ENCODE measurements around the gene IL19. TPM values are rescaled to one million over a fixed set of nuclear protein-coding genes. Genes with fewer than 3 reads are reported as not detected.

The IL19 gene
- total and polyA plus RNA-seq, 9 of the 15 experiments (the other 6 are each of a cell fraction or from before 2014, with no cell fraction given): not detected

DNA sequence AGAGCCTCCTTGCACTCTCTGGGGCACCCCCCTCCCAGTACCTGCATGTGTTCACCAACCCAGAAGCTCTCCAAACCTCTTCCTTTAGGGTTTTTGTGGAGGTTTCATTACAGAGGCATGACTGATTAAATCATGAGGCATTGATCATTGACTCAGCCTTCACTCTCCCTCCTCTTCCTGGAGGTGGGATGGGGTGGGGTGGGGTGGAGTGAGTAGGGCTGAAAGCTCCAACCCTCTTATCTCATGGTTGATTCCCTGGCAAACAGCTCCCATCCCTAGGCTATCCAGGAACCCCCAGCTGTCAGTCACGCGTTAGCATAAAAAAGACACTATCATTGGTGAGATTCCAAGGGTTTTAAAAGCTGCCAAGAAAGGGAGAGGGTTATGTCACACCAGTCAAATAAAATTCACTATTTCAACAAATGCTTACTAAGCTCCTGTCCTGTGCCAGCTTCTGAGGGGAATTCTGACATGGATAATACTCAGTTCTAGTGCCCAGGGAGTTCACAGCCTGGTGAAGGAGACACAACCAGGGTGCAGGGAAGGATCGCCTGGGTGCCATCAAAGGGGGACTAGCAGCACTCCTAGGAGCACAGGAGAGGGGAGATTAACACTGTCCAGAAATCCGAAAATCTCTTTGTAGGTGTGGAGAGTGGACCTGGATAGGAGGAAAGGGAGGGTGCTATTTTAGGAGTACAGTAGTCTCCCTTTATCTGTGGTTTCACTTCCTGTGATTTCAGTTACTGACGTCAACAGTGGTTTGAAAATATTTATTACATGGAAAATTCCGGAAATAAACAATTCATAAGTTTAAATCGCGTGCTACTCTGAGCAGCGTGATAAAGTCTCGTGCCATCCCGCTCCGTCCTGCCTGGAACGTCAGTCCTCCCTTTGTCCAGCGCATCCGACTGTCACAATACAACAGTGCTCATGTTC is 119.8 kb downstream of the IL19 start (continued):
- TF ChIP-seq, protein P1, sequence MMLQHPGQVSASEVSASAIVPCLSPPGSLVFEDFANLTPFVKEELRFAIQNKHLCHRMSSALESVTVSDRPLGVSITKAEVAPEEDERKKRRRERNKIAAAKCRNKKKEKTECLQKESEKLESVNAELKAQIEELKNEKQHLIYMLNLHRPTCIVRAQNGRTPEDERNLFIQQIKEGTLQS (IDR thresholded peaks at IDR 0.05): peak; percentile 18; the same call in 1 of the 2 replicates
- TF ChIP-seq, protein P1 (CRISPR knock-in tag; conservative IDR thresholded peaks at IDR 0.05): no peak
- TF ChIP-seq, protein P2, sequence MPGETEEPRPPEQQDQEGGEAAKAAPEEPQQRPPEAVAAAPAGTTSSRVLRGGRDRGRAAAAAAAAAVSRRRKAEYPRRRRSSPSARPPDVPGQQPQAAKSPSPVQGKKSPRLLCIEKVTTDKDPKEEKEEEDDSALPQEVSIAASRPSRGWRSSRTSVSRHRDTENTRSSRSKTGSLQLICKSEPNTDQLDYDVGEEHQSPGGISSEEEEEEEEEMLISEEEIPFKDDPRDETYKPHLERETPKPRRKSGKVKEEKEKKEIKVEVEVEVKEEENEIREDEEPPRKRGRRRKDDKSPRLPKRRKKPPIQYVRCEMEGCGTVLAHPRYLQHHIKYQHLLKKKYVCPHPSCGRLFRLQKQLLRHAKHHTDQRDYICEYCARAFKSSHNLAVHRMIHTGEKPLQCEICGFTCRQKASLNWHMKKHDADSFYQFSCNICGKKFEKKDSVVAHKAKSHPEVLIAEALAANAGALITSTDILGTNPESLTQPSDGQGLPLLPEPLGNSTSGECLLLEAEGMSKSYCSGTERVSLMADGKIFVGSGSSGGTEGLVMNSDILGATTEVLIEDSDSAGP (CRISPR knock-in tag; IDR thresholded peaks at IDR 0.05): no peak
- TF ChIP-seq HSF4 (CRISPR knock-in tag; IDR thresholded peaks at IDR 0.05; ENCODE audit: borderline replicate concordance) (no peak), SAP30 (IDR thresholded peaks at IDR 0.05; ENCODE audit: borderline replicate concordance, insufficient read depth, low read depth, low read length, poor library complexity, severe bottlenecking) (no peak), RCOR1 (IDR thresholded peaks at IDR 0.05; ENCODE audit: borderline replicate concordance in 1 of 2, low read depth in 2 of 2, low read length in 2 of 2) (peak in 1 of 2 experiments; percentile 40; a peak in 1 of 4 replicates), ESRRA (IDR thresholded peaks at IDR 0.05; ENCODE audit: borderline replicate concordance, low read depth) (no peak), ETV5 (CRISPR knock-in tag; IDR thresholded peaks at IDR 0.05; ENCODE audit: low read depth) (peak; percentile 46; the same call in 1 of the 2 replicates), HOXB6 (CRISPR knock-in tag; IDR thresholded peaks at IDR 0.05; ENCODE audit: borderline replicate concordance) (no peak), GABPB2 (CRISPR knock-in tag; conservative IDR thresholded peaks at IDR 0.05) (no peak), ZNF589 (CRISPR knock-in tag; IDR thresholded peaks at IDR 0.05; ENCODE audit: low read depth) (peak; percentile 41; the same call in 1 of the 2 replicates), SAFB (IDR thresholded peaks at IDR 0.05; ENCODE audit: borderline replicate concordance, low read depth, low read length) (no peak)
- TF ChIP-seq, protein P3, sequence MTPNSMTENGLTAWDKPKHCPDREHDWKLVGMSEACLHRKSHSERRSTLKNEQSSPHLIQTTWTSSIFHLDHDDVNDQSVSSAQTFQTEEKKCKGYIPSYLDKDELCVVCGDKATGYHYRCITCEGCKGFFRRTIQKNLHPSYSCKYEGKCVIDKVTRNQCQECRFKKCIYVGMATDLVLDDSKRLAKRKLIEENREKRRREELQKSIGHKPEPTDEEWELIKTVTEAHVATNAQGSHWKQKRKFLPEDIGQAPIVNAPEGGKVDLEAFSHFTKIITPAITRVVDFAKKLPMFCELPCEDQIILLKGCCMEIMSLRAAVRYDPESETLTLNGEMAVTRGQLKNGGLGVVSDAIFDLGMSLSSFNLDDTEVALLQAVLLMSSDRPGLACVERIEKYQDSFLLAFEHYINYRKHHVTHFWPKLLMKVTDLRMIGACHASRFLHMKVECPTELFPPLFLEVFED (CRISPR knock-in tag; conservative IDR thresholded peaks at IDR 0.05): 0 out of 2 replicates have a peak, but pooled peaks have one; percentile 17

Measured in K562 (cell line).